Measurements from ENCODE around the gene EIF3L. TPM values are rescaled to one million over a fixed set of nuclear protein-coding genes. Genes with fewer than 3 reads are reported as not detected.

EIF3L gene
- total and polyA plus RNA-seq, 10 of the 15 experiments (the other 5 are each of a cell fraction or from before 2014, with no cell fraction given) = 294 to 1,037 (median 618) TPM

- Histone ChIP-seq H3K27ac (ENCODE audit: control insufficient read depth, insufficient read depth) (no peak overlapping the region), H3K4me3 (no peak overlapping the region), H2AFZ (ENCODE audit: control insufficient read depth, low read depth, low read length) (no peak overlapping the region), H3K36me3 (ENCODE audit: control insufficient read depth in 2 of 2, insufficient read depth in 2 of 2, low read length in 1 of 2) (peaks cover 2 to 5% of the 10 kb centered on the region in 2 experiments), H3K4me2 (ENCODE audit: control insufficient read depth, insufficient read depth) (no peak overlapping the region), H3K4me1 (ENCODE audit: control insufficient read depth, insufficient read depth, low read length) (peaks cover 11% of the 10 kb centered on the region), H4K20me1 (ENCODE audit: control insufficient read depth, insufficient read depth) (no peaks in the 10 kb centered on the region), H3K27me3 (replicated peaks in 1 of 2; ENCODE audit: control insufficient read depth in 2 of 2, insufficient read depth in 2 of 2, low read length in 1 of 2) (no peaks in the 10 kb centered on the region), H3K9ac (ENCODE audit: control insufficient read depth, insufficient read depth, low read length) (no peak overlapping the region), H3K79me2 (ENCODE audit: control insufficient read depth, insufficient read depth, low read length) (no peaks in the 10 kb centered on the region), H3K9me3 (replicated peaks; ENCODE audit: control insufficient read depth, insufficient read depth, low read length) (no peaks in the 10 kb centered on the region)
- FAIRE-seq (no peak), ATAC-seq (no peak), DNase-seq (ENCODE audit: low read depth, low spot score) (no peak)
- TF ChIP-seq STAT1 (conservative IDR thresholded peaks at IDR 0.05) (no peak), POLR2A (IDR thresholded peaks at IDR 0.05; ENCODE audit: low read depth, low read length) (peak; percentile 39; the same call in 1 of the 2 replicates)
- no TSS peak for BruUV-seq (replicated peaks)
- ChIA-PET POLR2A (no interaction called here), SMC1A (ENCODE audit: uncharacterized antibody, unreplicated experiment) (no interaction called here), RAD21 (ENCODE audit: unreplicated experiment) (no interaction called here), CTCF (interaction anchor here (0.9 kb wide), 1 partner anchor 41 kb away, joined by 4 read pairs; no protein-coding TSS in a partner anchor)
- intact Hi-C loops (cut with micrococcal nuclease; ENCODE audit: unreplicated experiment) (no loop called here), in situ Hi-C loops (cut with MboI) (no loop called here)
- 81% methylated on average over 5 of the region's 5 CpGs for WGBS (ENCODE audit: insufficient coverage, insufficient replicate concordance, low lambda C conversion rate, missing lambda C conversion rate)
Measured at GRCh38 chr22:37893583-37893983, 44.4 kb downstream of the EIF3L start.

DNA sequence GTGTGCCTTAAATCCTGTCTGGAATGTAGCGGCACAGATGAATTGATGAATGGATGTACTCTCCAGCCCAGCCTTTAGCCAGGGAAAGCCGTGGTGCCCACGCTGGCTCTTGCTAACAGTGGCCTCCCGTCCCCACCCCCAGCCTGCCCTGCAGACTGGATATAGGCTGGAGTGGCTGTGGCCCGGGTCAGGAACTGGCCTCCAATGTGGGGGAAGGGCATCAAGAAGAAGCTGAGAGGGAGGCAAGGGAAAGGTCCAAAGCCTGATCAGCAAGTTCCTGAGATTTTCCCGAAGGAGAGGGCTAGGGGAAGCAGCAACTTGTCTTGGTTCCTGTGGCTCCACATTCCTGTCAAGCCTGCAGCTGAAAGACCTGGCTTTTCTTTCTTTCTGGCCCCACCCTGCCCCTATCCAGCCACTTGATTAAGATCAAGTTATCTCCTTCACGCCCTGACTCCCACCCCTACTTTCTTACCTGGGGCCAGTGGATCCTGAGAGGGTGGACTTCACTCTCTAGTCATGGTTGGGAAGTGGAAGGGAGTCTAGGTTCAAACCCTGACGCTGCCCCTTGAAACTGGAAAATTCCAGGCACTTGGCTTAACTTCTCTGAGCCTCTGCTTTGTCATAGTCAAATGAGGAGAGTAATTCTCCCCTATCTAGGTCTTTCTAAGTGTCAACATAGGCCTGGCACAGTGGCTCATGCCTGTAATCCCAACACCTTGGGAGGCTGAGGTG lies 45.9 kb downstream of the EIF3L start:
- Histone ChIP-seq H3K9me3 (replicated peaks; ENCODE audit: control insufficient read depth, insufficient read depth, low read length) (no peaks in the 10 kb centered on the region), H3K27ac (ENCODE audit: control insufficient read depth, insufficient read depth) (no peak overlapping the region), H4K20me1 (ENCODE audit: control insufficient read depth, insufficient read depth) (no peaks in the 10 kb centered on the region), H3K9ac (ENCODE audit: control insufficient read depth, insufficient read depth, low read length) (no peak overlapping the region), H3K4me1 (ENCODE audit: control insufficient read depth, insufficient read depth, low read length) (peaks cover 11% of the 10 kb centered on the region), H3K79me2 (ENCODE audit: control insufficient read depth, insufficient read depth, low read length) (no peaks in the 10 kb centered on the region), H3K4me3 (no peak overlapping the region), H3K36me3 (ENCODE audit: control insufficient read depth in 2 of 2, insufficient read depth in 2 of 2, low read length in 1 of 2) (peaks cover 0 to 2% of the 10 kb centered on the region in 2 experiments; a peak in 2 of 4 replicates), H3K27me3 (replicated peaks in 1 of 2; ENCODE audit: control insufficient read depth in 2 of 2, insufficient read depth in 2 of 2, low read length in 1 of 2) (no peaks in the 10 kb centered on the region), H2AFZ (ENCODE audit: control insufficient read depth, low read depth, low read length) (no peak overlapping the region), H3K4me2 (ENCODE audit: control insufficient read depth, insufficient read depth) (no peak overlapping the region)
- no peak for ATAC-seq
- DNase-seq (ENCODE audit: low read depth, low spot score) = no peak
- ChIA-PET POLR2A (no interaction called here), SMC1A (ENCODE audit: uncharacterized antibody, unreplicated experiment) (interaction anchor here (0.8 kb wide), 1 partner anchor 15 kb away, joined by 3 read pairs; no protein-coding TSS in a partner anchor), CTCF (interaction anchor here (0.6 to 2.2 kb wide), 3 partner anchors 11 to 803 kb away, joined by 3 to 19 read pairs (median 6); partner anchors contain the start of gene MICALL1), RAD21 (ENCODE audit: unreplicated experiment) (no interaction called here)
- in situ Hi-C loops (cut with MboI) = no loop called here
- WGBS (ENCODE audit: insufficient coverage, insufficient replicate concordance, low lambda C conversion rate, missing lambda C conversion rate) = 80% methylated on average over 8 of the region's 8 CpGs
- intact Hi-C loops (cut with micrococcal nuclease; ENCODE audit: unreplicated experiment) = no loop called here
- no peak for FAIRE-seq
- BruUV-seq (replicated peaks) = no TSS peak
- TF ChIP-seq TARDBP (IDR thresholded peaks at IDR 0.05; ENCODE audit: borderline replicate concordance) (no peak), CEBPB (IDR thresholded peaks at IDR 0.05; ENCODE audit: borderline replicate concordance in 1 of 2, low read depth in 2 of 2, low read length in 2 of 2) (no peak), MLLT1 (IDR thresholded peaks at IDR 0.05) (no peak), WRNIP1 (IDR thresholded peaks at IDR 0.05; ENCODE audit: borderline replicate concordance, low read depth, low read length) (no peak), YY1 (IDR thresholded peaks at IDR 0.05; ENCODE audit: low read depth, low read length) (no peak), NKRF (conservative IDR thresholded peaks at IDR 0.05) (no peak), MYB (IDR thresholded peaks at IDR 0.05; ENCODE audit: borderline replicate concordance, low read depth, low read length) (no peak), HDAC6 (IDR thresholded peaks at IDR 0.05; ENCODE audit: unreplicated experiment) (no peak), SMC3 (IDR thresholded peaks at IDR 0.05; ENCODE audit: borderline replicate concordance, low read length) (no peak), STAT3 (IDR thresholded peaks at IDR 0.05; ENCODE audit: low read depth, low read length) (no peak), TBL1XR1 (IDR thresholded peaks at IDR 0.05; ENCODE audit: low read depth, low read length) (no peak), HDAC2 (IDR thresholded peaks at IDR 0.05) (no peak)
